AML-193 (cell line): Measurements from ENCODE around the gene RAB5A.
"Not testable (repeated sequence)": the region's sequence is repeated elsewhere in the genome, so short reads cannot be mapped to it uniquely, and the experiment has no call there.

ENCODE experiments used
- DNase-seq, 2 experiments: peaks; one replicate each; lab custom pipeline; 2025; lab: John Stamatoyannopoulos, UW

The RAB5A gene

GRCh38 chr3:19948226-19948591 lies 1.3 kb downstream of the RAB5A start:
- DNase-seq: no peak

GRCh38 chr3:19950316-19950715 lies 3.4 kb downstream of the RAB5A start:
- no peak for DNase-seq

- DNase-seq: no peak
Measured at GRCh38 chr3:19954676-19955075, 7.8 kb downstream of the RAB5A start.

- not testable (repeated sequence) for DNase-seq
Measured at GRCh38 chr3:19957354-19957753, 10.5 kb downstream of the RAB5A start.

GRCh38 chr3:19959505-19959904 lies 12.6 kb downstream of the RAB5A start:
- no peak for DNase-seq

- no peak for DNase-seq
Measured at GRCh38 chr3:19960696-19961095, 13.8 kb downstream of the RAB5A start.

GRCh38 chr3:19961960-19962359 lies 15.1 kb downstream of the RAB5A start:
- DNase-seq: no peak

GRCh38 chr3:19967208-19967607 lies 20.3 kb downstream of the RAB5A start:
- DNase-seq: no peak

GRCh38 chr3:19967812-19968211 lies 20.9 kb downstream of the RAB5A start:
- DNase-seq: no peak

GRCh38 chr3:19970327-19970726 lies 23.4 kb downstream of the RAB5A start:
- DNase-seq: no peak

- DNase-seq: no peak
Measured at GRCh38 chr3:19972054-19972453, 25.2 kb downstream of the RAB5A start.

GRCh38 chr3:19988904-19989303 lies 42.0 kb downstream of the RAB5A start:
- DNase-seq: not testable (repeated sequence)

- DNase-seq: no peak
Measured at GRCh38 chr3:19994796-19995195, 47.9 kb downstream of the RAB5A start.

GRCh38 chr3:19997502-19997901 lies 50.6 kb downstream of the RAB5A start:
- DNase-seq: no peak

GRCh38 chr3:20001932-20002331 lies 55.0 kb downstream of the RAB5A start:
- DNase-seq: no peak

- no peak for DNase-seq
Measured at GRCh38 chr3:20007960-20008359, 61.1 kb downstream of the RAB5A start.

- no peak for DNase-seq
Measured at GRCh38 chr3:20008646-20009045, 61.7 kb downstream of the RAB5A start.

- DNase-seq: no peak
Measured at GRCh38 chr3:20012164-20012563, 65.3 kb downstream of the RAB5A start, which contains the start of gene PP2D1. Gene PP2D1 (minus strand): TSS chr3:20012264. CDS start chr3:20012072, 192 bp downstream.

GRCh38 chr3:20013396-20013795 lies 66.5 kb downstream of the RAB5A start:
- DNase-seq: no peak

GRCh38 chr3:20015525-20015924 lies 68.6 kb downstream of the RAB5A start:
- no peak for DNase-seq

GRCh38 chr3:20016076-20016475 lies 69.2 kb downstream of the RAB5A start:
- not testable (repeated sequence) for DNase-seq

GRCh38 chr3:20022954-20023622 lies 76.2 kb downstream of the RAB5A start:
- no peak for DNase-seq

- DNase-seq: peak; percentile 11 to 33
Measured at GRCh38 chr3:20023623-20024405, 76.9 kb downstream of the RAB5A start.

GRCh38 chr3:20027136-20027535 lies 80.2 kb downstream of the RAB5A start:
- DNase-seq: no peak
